Stimulated activated CD8-positive, alpha-beta memory T cell treated with anti-CD3 and anti-CD28 coated beads, Interleukin-7, amount 100 ng/mL, for 1 hour (primary cell): ENCODE results near the gene OSBP.
"Not testable (repeated sequence)": the region's sequence is repeated elsewhere in the genome, so short reads cannot be mapped to it uniquely, and the experiment has no call there.

Source experiments
- DNase-seq, 2 donors: peaks; one replicate each; pipeline ENCODE4 v3.0.0-alpha.2; 2020; ENCODE audit warnings: low read depth in 2 of 2

Gene OSBP

DNA sequence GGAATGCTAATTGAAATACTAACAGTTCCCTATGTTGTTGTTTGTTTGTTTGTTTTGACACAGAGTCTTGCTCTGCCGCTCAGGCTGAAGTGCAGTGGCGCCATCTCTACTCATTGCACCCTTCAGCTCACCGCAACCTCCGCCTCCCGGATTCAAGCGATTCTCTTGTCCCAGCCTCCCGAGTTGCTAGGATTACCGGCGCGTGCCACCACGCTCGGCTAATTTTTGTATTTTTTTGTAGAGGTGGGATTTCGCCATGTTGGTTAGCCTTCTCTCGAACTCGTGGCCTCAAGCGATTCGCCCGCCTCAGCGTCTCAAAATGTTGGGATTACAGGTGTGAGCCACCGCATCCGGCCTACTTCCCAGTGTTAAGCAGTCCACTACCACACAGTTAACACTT is 62.3 kb downstream of the OSBP start:
- DNase-seq, result no peak

- DNase-seq, result no peak
These were observed 62.7 kb downstream of the OSBP start for GRCh38 chr11:59552844-59553243.

DNA sequence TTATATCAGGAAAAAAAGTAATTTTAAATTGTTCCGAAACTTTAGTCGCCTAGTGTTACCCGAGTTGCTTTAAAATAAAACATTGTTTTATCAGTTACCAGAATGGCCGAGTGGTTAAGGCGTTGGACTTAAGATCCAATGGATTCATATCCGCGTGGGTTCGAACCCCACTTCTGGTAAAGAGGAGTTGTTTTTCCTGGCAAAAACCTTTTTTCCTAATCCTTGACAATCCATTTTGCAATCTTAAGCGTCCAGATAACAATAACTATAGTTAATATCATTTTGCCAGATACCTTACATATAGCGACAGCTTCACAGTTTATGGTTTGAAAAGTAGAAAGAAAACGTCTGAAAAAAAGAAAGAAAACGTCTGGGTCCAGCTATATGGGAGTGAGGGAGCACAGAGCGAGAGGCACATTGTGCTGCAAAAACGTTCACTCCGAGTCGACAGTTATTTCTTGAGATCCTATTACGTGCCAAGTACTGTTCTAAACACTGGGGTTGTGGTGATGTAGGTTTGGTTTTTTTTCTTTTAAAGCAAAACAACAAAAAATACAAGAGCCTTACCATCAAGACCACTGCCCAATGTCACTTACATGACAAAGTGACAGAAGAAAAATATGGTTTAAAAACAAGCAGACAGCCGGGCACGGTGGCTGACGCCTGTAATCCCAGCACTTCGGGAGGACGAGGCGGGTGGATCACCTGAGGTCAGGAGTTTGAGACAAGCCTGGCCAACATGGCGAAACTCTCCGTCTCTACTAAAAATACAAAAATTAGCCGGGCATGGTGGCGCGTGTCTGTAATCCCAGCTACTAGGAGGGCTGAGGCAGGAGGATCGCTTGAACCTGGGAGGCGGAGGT is 63.7 kb downstream of the OSBP start:
- DNase-seq, result no peak

- peak; percentile 46 to 62 for DNase-seq
These were observed 64.5 kb downstream of the OSBP start for GRCh38 chr11:59550842-59551658.

- DNase-seq, result peak; percentile 53 to 65
These were observed 65.2 kb downstream of the OSBP start for GRCh38 chr11:59550368-59550841.

GRCh38 chr11:59548309-59548656 is 67.3 kb downstream of the OSBP start:
- no peak for DNase-seq

GRCh38 chr11:59547605-59548308 is 67.8 kb downstream of the OSBP start:
- DNase-seq, result not testable (repeated sequence)

GRCh38 chr11:59545179-59546020 is 70.2 kb downstream of the OSBP start:
- no peak for DNase-seq

DNA sequence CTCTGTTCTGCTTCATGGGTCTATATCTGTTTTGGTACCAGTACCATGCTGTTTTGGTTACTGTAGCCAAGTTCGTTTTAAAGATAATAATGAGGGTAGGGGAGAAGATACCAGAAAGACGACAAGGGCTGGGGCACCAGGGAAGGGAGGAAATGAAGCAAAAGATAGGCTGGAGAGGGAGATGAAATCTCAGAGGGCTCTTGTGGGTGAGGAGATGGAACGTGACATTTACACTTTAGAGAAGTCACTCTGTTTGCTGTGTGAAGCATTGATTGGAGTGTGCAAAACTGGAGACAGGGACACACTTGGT is 70.8 kb downstream of the OSBP start:
- DNase-seq, result no peak

- not testable (repeated sequence) for DNase-seq
These were observed 71.9 kb downstream of the OSBP start for GRCh38 chr11:59543713-59544112.

DNA sequence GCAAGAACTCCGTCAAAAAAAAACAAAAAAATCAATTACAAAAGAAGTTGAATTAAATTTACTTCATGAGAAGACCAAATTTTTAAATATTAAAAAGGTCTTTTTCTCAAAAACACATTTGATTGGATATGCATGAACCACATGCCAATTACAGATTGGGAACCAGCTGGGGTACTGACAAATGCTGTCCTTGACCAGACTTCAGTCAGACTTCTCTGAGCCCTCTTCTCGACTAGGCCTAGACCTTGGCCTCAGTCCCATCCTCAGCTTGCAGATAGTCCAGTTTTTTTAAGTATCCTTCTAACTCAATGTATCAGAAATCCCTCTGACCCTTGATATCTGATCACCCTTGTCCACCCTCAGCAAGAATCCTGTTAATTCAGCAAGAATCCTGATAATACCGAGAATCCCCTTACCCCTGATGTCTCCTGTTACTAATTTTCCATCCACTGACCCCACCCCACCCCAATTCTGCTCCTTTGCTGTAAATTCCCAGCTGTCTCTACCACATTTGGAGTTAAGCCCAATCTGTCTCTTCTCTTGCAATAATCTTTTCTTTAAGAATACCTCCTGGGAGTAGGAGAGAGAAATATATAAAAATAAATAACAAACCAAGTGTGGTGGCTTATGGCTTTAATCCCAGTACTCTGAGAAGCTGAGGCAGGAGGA is 73.3 kb downstream of the OSBP start:
- DNase-seq, result no peak

DNA sequence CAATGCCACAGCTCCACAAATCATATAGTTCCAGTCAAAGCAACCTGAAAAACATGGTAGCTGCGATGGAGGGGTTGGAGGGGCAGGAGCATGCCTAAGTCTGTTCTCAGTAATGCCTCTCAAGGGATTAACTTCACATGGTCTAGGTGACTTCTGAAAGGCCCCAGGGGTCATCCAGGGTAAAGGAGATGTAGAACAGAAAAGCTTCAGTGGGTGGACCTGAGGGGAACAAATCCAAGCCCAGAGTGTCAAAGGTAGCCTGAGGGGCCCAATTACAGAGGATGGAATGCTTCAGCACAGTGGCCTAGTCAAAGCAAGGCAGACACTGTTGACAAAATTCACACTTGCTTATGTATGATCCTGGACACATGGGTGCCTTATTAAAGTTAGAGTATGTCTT is 80.9 kb downstream of the OSBP start:
- DNase-seq, result no peak

GRCh38 chr11:59532620-59533019 is 83.0 kb downstream of the OSBP start:
- no peak for DNase-seq

DNA sequence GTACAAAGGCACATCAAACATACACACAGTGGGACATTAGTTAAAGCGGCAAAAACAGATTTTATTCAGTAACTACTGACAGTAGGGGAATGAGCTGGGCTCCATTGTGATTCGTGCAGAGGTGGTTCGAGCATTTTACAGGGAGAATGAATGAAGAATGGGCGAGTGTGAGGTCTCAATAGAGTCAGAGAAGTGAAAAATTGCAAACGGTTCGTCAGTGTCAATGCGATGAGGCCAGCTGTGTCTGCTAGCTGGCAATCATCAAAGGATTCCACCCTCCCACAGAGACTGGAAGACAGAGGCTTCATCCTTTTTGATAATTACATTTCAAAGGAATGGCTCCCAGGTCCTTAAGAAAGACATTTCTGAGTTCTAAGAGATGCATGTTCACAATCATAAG is 86.9 kb downstream of the OSBP start:
- no peak for DNase-seq
